ENCODE measurements around the gene RHBDF2.

- TF ChIP-seq, protein P1, sequence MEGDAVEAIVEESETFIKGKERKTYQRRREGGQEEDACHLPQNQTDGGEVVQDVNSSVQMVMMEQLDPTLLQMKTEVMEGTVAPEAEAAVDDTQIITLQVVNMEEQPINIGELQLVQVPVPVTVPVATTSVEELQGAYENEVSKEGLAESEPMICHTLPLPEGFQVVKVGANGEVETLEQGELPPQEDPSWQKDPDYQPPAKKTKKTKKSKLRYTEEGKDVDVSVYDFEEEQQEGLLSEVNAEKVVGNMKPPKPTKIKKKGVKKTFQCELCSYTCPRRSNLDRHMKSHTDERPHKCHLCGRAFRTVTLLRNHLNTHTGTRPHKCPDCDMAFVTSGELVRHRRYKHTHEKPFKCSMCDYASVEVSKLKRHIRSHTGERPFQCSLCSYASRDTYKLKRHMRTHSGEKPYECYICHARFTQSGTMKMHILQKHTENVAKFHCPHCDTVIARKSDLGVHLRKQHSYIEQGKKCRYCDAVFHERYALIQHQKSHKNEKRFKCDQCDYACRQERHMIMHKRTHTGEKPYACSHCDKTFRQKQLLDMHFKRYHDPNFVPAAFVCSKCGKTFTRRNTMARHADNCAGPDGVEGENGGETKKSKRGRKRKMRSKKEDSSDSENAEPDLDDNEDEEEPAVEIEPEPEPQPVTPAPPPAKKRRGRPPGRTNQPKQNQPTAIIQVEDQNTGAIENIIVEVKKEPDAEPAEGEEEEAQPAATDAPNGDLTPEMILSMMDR (IDR thresholded peaks at IDR 0.05) = no peak
- no peak for TF ChIP-seq POLR2A (IDR thresholded peaks at IDR 0.05)
These were observed 5.4 kb downstream of the RHBDF2 start for GRCh38 chr17:76495663-76496400.

Measured in uterus (tissue), 2 donors.